Transverse colon (tissue), 4 donors: Measurements from ENCODE around the gene MRPL54. TPM values are rescaled to one million over a fixed set of nuclear protein-coding genes. Genes with fewer than 3 reads are reported as not detected.
A peak's percentile ranks its signal among the peaks of the same experiment; 100 is the strongest.

Experiments
- DNase-seq: peaks from one replicate; pipeline ENCODE4 v3.0.0-alpha.2; 2019
- H3K27ac ChIP-seq, 4 donors: fragments of 200-600 bp; sonication (generic); 2 replicates each; pipeline ENCODE4 v1.5.1; 2016 to 2018; ENCODE audit warnings: inconsistent platforms in 4 of 4
- H3K27me3 ChIP-seq: fragments of 200-600 bp; sonication (generic); 2 replicates; pipeline ENCODE4 v1.5.1; 2017; ENCODE audit warnings: inconsistent platforms
- H3K36me3 ChIP-seq, 4 donors: fragments of 200-600 bp; sonication (generic); 2 replicates each; pipeline ENCODE4 v1.5.1; 2017 to 2019; ENCODE audit warnings: inconsistent platforms in 4 of 4
- H3K4me1 ChIP-seq, 4 donors: fragments of 200-600 bp; sonication (generic); 2 replicates each; pipeline ENCODE4 v1.5.1; 2017 to 2020; ENCODE audit warnings: inconsistent platforms in 4 of 4
- H3K4me3 ChIP-seq, 4 donors: fragments of 200-600 bp; sonication (generic); 1 replicate in 1 of 4; 2 replicates in 3 of 4; pipeline versions ENCODE4 v1.5.1 to v1.6.1; 2017 to 2019; ENCODE audit warnings: inconsistent platforms in 4 of 4
- H3K9me3 ChIP-seq, 2 donors: fragments of 200-600 bp; sonication (generic); 2 replicates each; pipeline ENCODE4 v1.5.1; 2017 to 2019; ENCODE audit warnings: inconsistent platforms in 2 of 2
- CTCF ChIP-seq, 5 experiments: fragments of 200-600 bp in 3 of 5; fragments of 450-650 bp in 2 of 5; sonication (generic) in 3 of 5; IDR thresholded peaks; 1 replicate in 2 of 5; 2 replicates in 3 of 5; pipeline ENCODE4 v1.5.1; 2016 to 2017; ENCODE audit warnings: antibody characterized with exemption in 5 of 5, inconsistent platforms in 3 of 5, mild to moderate bottlenecking in 2 of 5, moderate library complexity in 1 of 5
- EP300 ChIP-seq: sonication (generic); formaldehyde crosslinking; IDR thresholded peaks from one replicate; pipeline ENCODE4 v1.6.1; 2017; ENCODE audit warnings: antibody characterized with exemption, low read depth
- POLR2A ChIP-seq: fragments of 450-650 bp; IDR thresholded peaks from one replicate; pipeline ENCODE4 v1.6.1; 2016; ENCODE audit warnings: antibody characterized with exemption, mild to moderate bottlenecking, moderate library complexity
- POLR2AphosphoS5 ChIP-seq, 3 donors: sonication (generic); formaldehyde crosslinking; IDR thresholded peaks; one replicate each; pipeline ENCODE4 v1.6.1; 2016; ENCODE audit warnings: antibody characterized with exemption in 3 of 3
- WGBS, 2 donors: methylation state at CpG; one replicate each; pipeline ENCODE4 v1.1.5; 2018; ENCODE audit warnings: low coverage in 1 of 2; 5-methylcytosine and 5-hydroxymethylcytosine counted together
- in situ Hi-C, 4 donors: fragments of 200-750 bp; cut with MboI; loops; one replicate each; pipeline versions ENCODE4 v1.15.0 to v1.15.1; 2017; ENCODE audit warnings: low sequenced_read_pairs in 3 of 4, low pct_ligation_motif_present in 1 of 4, low pct_unique_long_range_greater_than_20kb in 1 of 4
- intact Hi-C: fragments of 100-400 bp; cut with DNase I; formaldehyde crosslinking; loops from one replicate; pipeline ENCODE4 v1.15.1; 2023; ENCODE audit warnings: low total_unique reads
- total RNA-seq, 4 donors: library from RNA; depleted of rRNA; stranded (reverse); fragments of >200 nt; gene quantifications; one replicate each; pipeline ENCODE4 v1.1.0, GENCODE V29; 2016

MRPL54 gene
- total RNA-seq, 4 donors from 2014 or later = 38.0 to 72.2 (median 52.1) TPM

GRCh38 chr19:3784607-3785450 is 22.3 kb downstream of the MRPL54 start:
- TF ChIP-seq POLR2AphosphoS5 (IDR thresholded peaks at IDR 0.05) = no peak
- peaks cover 17 to 20% of the 10 kb centered on the region in 2 donors for H3K9me3 ChIP-seq
- peaks cover 40% of the 10 kb centered on the region for H3K27me3 ChIP-seq
- WGBS, 2 donors = 19 to 60% methylated on average over 1 to 25 of the region's 25 CpGs
- intact Hi-C loops (no loop called here), in situ Hi-C loops (no loop called here)
- H3K27ac ChIP-seq = no peak overlapping the region
- H3K36me3 ChIP-seq = no peaks in the 10 kb centered on the region
- peaks cover 0 to 8% (median 0%) of the 10 kb centered on the region in 4 donors for H3K4me1 ChIP-seq
- no peak for DNase-seq
- H3K4me3 ChIP-seq = peak overlapping the region in 2 of 4 donors; percentile 24 to 36

GRCh38 chr19:3785451-3785937 is 23.0 kb downstream of the MRPL54 start:
- peaks cover 17 to 20% of the 10 kb centered on the region in 2 donors for H3K9me3 ChIP-seq
- peak overlapping the region in 1 of 4 donors; percentile 20 for H3K27ac ChIP-seq
- intact Hi-C loops = no loop called here
- WGBS, 2 donors = 2% methylated on average over 29 of the region's 47 CpGs; no CpG with 5 or more reads in 1 of the 2 donors
- TF ChIP-seq EP300 (no peak), CTCF (IDR thresholded peaks at IDR 0.05) (no peak), POLR2A (no peak), POLR2AphosphoS5 (IDR thresholded peaks at IDR 0.05) (no peak)
- no peak for DNase-seq
- H3K4me3 ChIP-seq = peak overlapping the region in 3 of 4 donors; percentile 4 to 36 (median 24)
- peaks cover 40% of the 10 kb centered on the region for H3K27me3 ChIP-seq
- in situ Hi-C loops = no loop called here
- H3K36me3 ChIP-seq = no peaks in the 10 kb centered on the region
- H3K4me1 ChIP-seq = peaks cover 0 to 8% (median 0%) of the 10 kb centered on the region in 4 donors

GRCh38 chr19:3785938-3786824 is 23.7 kb downstream of the MRPL54 start, which contains the start of gene MATK:
MATK (minus strand) TSS chr19:3786381; CDS start chr19:3785135, 1,246 bp downstream.
- intact Hi-C loops (no loop called here), in situ Hi-C loops (no loop called here)
- Histone ChIP-seq H3K4me1 (peaks cover 0 to 8% (median 0%) of the 10 kb centered on the region in 4 donors), H3K27ac (peak within 1 kb of the TSS in 1 of 4 donors; percentile 20), H3K9me3 (peaks cover 13 to 14% of the 10 kb centered on the region in 2 donors), H3K4me3 (peak within 1 kb of the TSS in 3 of 4 donors; percentile 4 to 36 (median 24)), H3K27me3 (peaks cover 40% of the 10 kb centered on the region), H3K36me3 (no peaks in the 10 kb centered on the region)
- 10 to 60% methylated on average over 2 to 60 of the region's 101 CpGs for WGBS, 2 donors
- no peak for TF ChIP-seq POLR2A
- TF ChIP-seq CTCF (IDR thresholded peaks at IDR 0.05) = no peak
- TF ChIP-seq EP300 = no peak
- TF ChIP-seq POLR2AphosphoS5 (IDR thresholded peaks at IDR 0.05) = no peak
- DNase-seq = no peak

GRCh38 chr19:3788996-3789778 is 26.7 kb downstream of the MRPL54 start:
- in situ Hi-C loops = no loop called here
- H3K36me3 ChIP-seq = no peaks in the 10 kb centered on the region
- intact Hi-C loops = no loop called here
- H3K27me3 ChIP-seq = peaks cover 35% of the 10 kb centered on the region
- TF ChIP-seq EP300 = no peak
- no peak for TF ChIP-seq CTCF (IDR thresholded peaks at IDR 0.05)
- TF ChIP-seq POLR2A = no peak
- no peak for TF ChIP-seq POLR2AphosphoS5 (IDR thresholded peaks at IDR 0.05)
- no peak overlapping the region for H3K27ac ChIP-seq
- no peak overlapping the region for H3K4me3 ChIP-seq
- no peak for DNase-seq
- no peaks in the 10 kb centered on the region for H3K9me3 ChIP-seq
- WGBS, 2 donors = 44% methylated on average over 11 to 16 of the region's 16 CpGs
- H3K4me1 ChIP-seq = peaks cover 0 to 8% (median 0%) of the 10 kb centered on the region in 4 donors
